HG03175 (cell line): ENCODE measurements around the gene TPR.
"Not testable (repeated sequence)": the region's sequence is repeated elsewhere in the genome, so short reads cannot be mapped to it uniquely, and the experiment has no call there.

Experiments used
- ATAC-seq: cut with Tn5 transposase; IDR thresholded peaks from one replicate; pipeline ENCODE4 v1.9.1; 2021; ENCODE audit warnings: mild to moderate bottlenecking, moderate library complexity; ENCODE audit not compliant: unreplicated experiment

Gene TPR

GRCh38 chr1:186375152-186375928 lies at the start of gene TPR, which contains the start of gene ODR4:
Gene TPR (minus strand): TSS chr1:186375253. CDS start chr1:186375028, 225 bp downstream.
Gene ODR4 (plus strand): TSS chr1:186375838. CDS start chr1:186379786, 3,948 bp downstream.
- ATAC-seq: peak; percentile 90

- ATAC-seq: no peak
These were observed 49.5 kb upstream of the TPR start for GRCh38 chr1:186424539-186424938.

DNA sequence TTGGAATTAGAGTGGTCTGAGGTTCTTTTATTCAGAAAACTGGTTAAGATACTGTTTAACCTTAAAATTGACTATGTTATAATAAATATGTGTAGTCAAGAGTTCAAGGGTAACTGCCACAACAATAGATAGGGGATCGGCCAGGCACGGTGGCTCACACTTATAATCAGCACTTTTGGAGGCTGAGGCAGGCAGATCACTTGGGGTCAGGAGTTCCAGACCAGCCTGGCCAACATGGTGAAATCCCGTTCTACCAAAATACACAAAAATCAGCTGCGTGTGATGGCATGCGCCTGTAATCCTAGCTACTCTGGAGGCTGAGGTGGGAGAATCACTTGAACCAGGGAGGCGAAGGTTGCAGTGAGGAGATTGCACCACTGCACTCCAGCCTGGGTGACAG lies 46.4 kb upstream of the TPR start:
- ATAC-seq: no peak

DNA sequence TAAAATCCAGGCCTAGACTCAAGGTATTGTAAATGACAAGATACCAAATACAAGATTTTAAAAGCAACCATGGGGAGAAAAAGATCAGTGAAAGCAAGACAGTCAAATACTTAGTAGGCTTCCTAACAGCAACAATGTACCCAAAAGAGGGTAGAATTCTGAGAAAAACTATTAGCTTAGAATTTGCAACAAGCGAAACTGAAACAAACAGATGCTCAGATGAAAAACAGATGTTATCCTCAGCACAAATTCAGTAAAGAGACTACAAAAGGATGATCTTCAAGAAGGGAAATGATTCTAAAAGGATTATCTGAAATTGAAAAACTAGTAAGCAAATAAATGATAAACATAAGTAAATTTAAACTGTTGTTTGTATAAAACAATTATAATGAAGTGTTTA lies 45.9 kb upstream of the TPR start:
- peak; percentile 81 for ATAC-seq

DNA sequence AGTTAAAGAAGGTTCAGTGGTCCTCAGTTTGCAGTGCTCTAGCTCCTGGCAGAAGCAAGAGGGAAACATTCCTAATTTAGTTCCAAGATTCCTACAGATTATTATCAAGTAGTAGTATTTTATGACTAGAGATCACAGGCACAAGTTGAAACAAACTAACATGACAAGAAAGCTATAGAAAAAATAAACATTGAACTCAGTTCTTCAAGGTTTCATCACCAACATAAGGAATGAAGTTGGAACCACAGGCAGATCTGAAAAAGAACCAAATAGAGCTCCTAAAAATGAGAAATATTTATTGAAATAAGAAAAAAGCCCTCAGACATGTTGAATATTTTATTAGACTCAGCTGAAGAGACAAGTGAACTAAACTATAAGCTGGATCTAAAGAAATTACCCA lies 45.3 kb upstream of the TPR start:
- ATAC-seq: no peak

DNA sequence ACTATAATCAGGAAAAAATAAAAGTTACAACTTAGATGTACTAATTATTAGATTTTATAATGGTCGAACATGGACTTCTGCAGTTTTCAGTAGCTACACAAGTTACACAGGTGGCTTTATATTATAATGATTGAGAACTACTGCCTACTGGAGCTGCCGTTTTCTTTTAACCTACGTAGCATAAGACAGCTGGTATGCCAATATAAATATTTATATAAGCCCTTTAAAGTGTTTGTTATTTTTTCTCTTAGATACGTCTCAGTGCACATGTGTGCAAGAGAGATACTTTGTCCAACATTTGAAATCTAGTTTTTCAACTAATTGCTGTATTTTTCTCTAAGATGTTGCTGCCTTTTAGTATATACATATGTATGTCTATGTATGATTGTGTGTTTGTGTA lies 43.5 kb upstream of the TPR start:
- ATAC-seq: no peak

DNA sequence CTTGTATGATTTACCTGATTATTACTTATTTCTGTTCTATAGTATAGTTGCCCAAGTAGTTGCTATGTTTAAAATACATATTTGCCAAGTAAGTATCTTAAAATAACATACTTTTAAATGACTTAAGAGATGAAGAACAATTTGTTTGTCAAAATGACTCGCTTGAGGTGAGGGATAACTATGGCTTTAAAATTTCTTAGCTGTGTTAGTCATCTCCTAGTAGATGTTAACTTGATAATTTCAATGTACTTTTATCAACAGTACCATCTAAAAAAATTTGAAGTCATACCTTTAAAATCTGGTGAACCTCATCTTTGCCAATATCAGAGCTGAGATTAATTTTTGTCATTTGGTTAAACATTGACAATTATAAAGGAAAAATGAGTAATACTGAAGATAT lies 38.3 kb upstream of the TPR start:
- no peak for ATAC-seq

- peak; percentile 64 for ATAC-seq
These were observed 34.0 kb upstream of the TPR start for GRCh38 chr1:186409091-186409490.

GRCh38 chr1:186404454-186405051 lies 29.5 kb upstream of the TPR start:
- peak; percentile 47 for ATAC-seq

DNA sequence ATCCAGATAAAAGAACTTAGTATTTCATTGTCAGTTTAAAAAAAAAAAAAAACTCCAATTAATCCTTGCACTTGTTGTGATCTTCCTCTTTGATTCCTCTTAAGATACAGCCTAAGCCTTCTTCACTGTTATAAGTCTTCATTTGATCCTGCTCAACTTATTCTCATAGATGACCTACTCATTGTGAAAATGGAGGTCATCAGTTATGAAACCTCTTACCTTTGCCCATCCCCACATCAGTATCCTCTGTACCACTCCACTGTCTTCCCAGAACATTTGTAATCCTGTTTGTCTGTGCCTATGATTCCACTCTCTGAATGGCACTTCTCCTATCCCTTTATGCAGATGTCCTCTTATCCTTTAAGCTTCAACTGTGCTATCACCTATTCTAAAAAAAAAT lies 28.6 kb upstream of the TPR start:
- ATAC-seq: no peak

- not testable (repeated sequence) for ATAC-seq
These were observed 26.4 kb upstream of the TPR start for GRCh38 chr1:186401446-186401845.

GRCh38 chr1:186392711-186393110 lies 17.7 kb upstream of the TPR start:
- ATAC-seq: not testable (repeated sequence)

- ATAC-seq: no peak
These were observed 16.8 kb upstream of the TPR start for GRCh38 chr1:186391841-186392240.

- ATAC-seq: no peak
These were observed 15.9 kb upstream of the TPR start for GRCh38 chr1:186390925-186391324.

GRCh38 chr1:186386725-186387383 lies 11.8 kb upstream of the TPR start:
- no peak for ATAC-seq

DNA sequence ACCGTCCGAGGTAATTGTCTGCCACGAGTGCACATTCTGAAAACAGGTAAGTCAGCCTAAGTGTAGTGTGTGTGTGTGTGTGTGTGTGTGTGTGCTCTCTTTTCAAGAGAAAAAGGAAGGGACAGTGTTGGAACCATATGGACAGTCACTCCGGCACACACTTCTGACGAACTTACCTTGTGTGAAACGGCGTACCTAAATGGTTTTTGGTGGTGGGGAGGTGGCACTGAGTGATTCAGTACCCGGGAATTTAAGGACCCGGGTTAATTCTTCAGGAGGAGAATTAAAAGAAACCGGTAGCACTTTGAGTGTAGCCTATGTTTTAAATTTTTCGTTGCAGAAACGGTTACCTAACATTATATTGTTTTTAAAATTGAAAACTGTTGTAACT lies 871 bp upstream of the TPR start:
- peak; percentile 4 for ATAC-seq

DNA sequence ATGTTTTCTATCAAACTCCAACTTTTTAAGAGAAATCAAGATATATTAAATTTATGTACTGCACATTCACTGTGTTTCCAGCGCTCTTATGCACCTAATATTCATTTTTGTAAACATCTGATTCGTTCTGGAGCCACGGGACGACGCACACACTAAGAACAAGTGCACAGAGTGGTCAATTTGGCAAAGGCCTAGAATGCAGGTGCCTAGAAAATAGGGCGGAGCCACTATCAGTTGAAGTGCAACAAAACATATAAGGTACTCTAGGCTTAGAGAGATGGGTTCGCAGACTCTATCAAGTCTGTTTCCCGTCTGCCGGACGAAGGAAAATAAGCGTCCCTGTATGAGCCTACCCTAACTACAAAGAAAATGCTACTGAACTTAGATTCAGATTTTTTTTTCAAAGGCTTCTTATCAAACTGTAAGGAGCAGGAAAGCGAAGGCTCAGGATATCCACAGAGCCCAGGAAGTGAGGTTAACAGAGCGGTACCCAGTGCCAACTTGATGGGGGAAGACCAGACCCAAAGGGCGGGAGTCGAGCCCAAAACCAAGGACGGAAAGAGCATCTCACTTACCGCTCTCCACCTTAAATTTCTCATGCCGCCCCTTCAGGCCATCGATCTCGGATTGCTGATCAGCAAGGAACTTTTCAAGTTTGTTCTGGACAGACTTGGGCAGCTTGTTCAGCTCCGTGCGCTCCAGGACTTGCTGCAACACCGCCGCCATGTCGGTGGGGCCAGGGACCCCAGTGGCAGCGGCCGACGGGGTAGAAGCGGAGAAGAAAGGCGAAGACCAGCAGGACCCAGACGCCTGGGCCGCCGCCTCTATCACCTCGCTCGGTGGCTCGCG lies 526 bp downstream of the TPR start:
- peak; percentile 37 for ATAC-seq

- ATAC-seq: not testable (repeated sequence)
These were observed 27.0 kb downstream of the TPR start for GRCh38 chr1:186347837-186348691.

DNA sequence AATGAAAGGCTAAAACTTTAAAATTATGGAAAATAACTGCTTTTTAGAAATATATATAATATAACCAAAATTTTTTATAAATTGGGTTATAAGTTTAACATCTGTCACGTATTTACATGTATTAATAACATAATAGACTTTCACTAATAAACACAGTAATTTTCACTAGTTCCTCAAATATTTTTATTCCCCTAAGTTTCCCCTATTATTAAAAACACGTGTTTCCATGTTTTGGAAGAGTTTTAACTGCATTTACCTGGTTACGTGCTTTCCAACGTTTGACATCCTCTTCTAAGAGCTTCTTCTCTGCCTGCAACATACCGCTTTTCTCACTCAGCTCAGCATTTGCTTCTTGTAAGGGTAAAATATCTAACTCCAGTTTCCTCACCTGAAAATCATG lies 34.3 kb downstream of the TPR start:
- ATAC-seq: no peak

DNA sequence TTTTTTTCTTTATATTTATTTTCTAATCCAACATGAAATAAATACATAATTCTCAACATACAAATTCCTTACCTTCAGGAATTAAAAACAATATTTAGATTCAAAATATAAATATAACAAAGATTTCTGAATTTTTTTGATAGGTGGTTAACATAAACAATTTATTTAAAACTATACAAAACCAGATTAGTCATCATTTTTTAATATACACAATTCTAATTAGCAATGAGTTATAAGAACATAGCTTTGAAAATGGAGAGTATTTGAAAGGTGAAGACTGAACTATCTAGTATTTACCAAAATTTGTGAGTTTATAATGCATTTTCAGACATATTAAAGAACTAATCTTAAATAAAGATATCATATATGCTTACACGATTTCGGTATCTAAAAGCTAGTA lies 37.5 kb downstream of the TPR start:
- no peak for ATAC-seq
